Psoas muscle (tissue), 8 donors: ENCODE results near the gene ADCY5. TPM values are rescaled to one million over a fixed set of nuclear protein-coding genes. Genes with fewer than 3 reads are reported as not detected.

Experiments used
- ATAC-seq, 4 donors: fragments of 200-7000 bp; cut with Tn5 transposase; one replicate each; pipeline ENCODE4 v1.9.1; 2020; ENCODE audit warnings: moderate library complexity in 3 of 4, mild to moderate bottlenecking in 2 of 4
- DNase-seq, 2 donors: peaks; one replicate each; pipeline ENCODE4 v3.0.0-alpha.2; 2020
- H3K27ac ChIP-seq: fragments of 200-600 bp; one replicate; pipeline ENCODE4 v1.8.0; 2022
- H3K27me3 ChIP-seq, 3 donors: fragments of 200-600 bp in 1 of 3; one replicate each; pipeline versions ENCODE4 v1.6.1 to v1.8.0; 2013 to 2022; ENCODE audit warnings: low read length in 2 of 3, mild to moderate bottlenecking in 2 of 3, moderate library complexity in 1 of 3; ENCODE audit not compliant: insufficient read depth in 3 of 3
- H3K36me3 ChIP-seq, 2 donors: fragments of 200-600 bp in 1 of 2; one replicate each; pipeline versions ENCODE4 v1.6.1 to v1.8.0; 2013 to 2022; ENCODE audit warnings: low read depth in 1 of 2, mild to moderate bottlenecking in 1 of 2, moderate library complexity in 1 of 2; ENCODE audit not compliant: insufficient read depth in 1 of 2
- H3K4me1 ChIP-seq: fragments of 200-600 bp; one replicate; pipeline ENCODE4 v1.8.0; 2022
- H3K4me3 ChIP-seq: fragments of 200-600 bp; one replicate; pipeline ENCODE4 v1.8.0; 2022; ENCODE audit warnings: mild to moderate bottlenecking
- H3K9me3 ChIP-seq: fragments of 200-600 bp; one replicate; pipeline ENCODE4 v1.8.0; 2022
- WGBS, 3 donors: extraction: QIAGEN DNeasy Blood & Tissue Kit; methylation state at CpG; one replicate each; pipeline versions ENCODE4 v1.1.6 to v1.1.7; 2013; 5-methylcytosine and 5-hydroxymethylcytosine counted together
- intact Hi-C, 2 donors: fragments of 100-400 bp; cut with DNase I; formaldehyde crosslinking; loops; one replicate each; pipeline versions ENCODE4 v1.11.0 to v1.14.2; 2022
- polyA plus RNA-seq, 3 donors: library from polyadenylated mRNA; stranded (reverse); fragments of 200-250 nt; gene quantifications; one replicate each; pipeline ENCODE4 v1.2.3, GENCODE V29; 2013
- total RNA-seq, 4 donors: library from RNA; stranded (reverse); fragmentation: NEBNext Ultra II Directional in 2 of 4; extraction: Animal tissue kit (Norgen Biotek cat#: 25700) in 2 of 4; gene quantifications; one replicate each; pipeline versions ENCODE4 v1.2.1 to v1.2.4, GENCODE V29; 2021 to 2023
- TF ChIP-seq, protein P1 (sequence below): fragments of 200-600 bp; IDR thresholded peaks from one replicate; pipeline ENCODE4 v1.8.0; 2022; ENCODE audit warnings: antibody characterized with exemption
- donor health status: healthy with polysubstance abuse.
- donor health status: DM: no; HTN: no; CAD: no; lungs with moderate emphysema.
- donor health status: Bipolar disorder and iron deficiency.
- donor health status: healthy.
- donor health status: DM: yes; HTN: yes; CAD: no.
- donor health status: DM: no; HTN: no; CAD: no.
- donor health status: DM: no; HTN: no; CAD: no.
- donor health status: DM: yes; HTN: yes; CAD: no.

Gene ADCY5
- total and polyA plus RNA-seq, 7 donors: 1.0 to 4.4 (median 1.6) TPM

DNA sequence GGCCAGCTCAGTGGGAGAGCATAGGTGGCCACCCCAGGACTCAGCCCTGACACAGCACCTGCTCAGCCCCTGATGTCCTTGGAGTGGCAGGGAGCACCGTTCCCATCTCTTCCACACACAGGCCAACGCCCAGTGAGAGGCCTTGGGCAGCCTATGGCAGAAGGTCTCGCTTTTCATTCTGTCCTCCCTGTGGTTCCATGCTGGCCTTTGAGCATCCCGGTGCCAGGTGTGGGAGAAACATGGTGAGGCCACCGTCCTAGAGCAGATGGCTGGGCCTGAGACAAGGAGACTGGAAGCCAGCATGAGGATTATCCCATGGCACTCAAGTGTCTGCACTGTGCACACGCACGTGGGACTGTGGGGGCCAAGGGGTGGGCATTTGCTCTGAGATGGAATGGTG, 25.1 kb downstream of the ADCY5 start:
- Histone ChIP-seq H3K9me3 (no peaks in the 10 kb centered on the region), H3K36me3 (no peaks in the 10 kb centered on the region), H3K27me3 (no peaks in the 10 kb centered on the region), H3K27ac (no peak overlapping the region), H3K4me3 (no peak overlapping the region), H3K4me1 (no peaks in the 10 kb centered on the region)
- DNase-seq (no peak), ATAC-seq (no peak)
- TF ChIP-seq, protein P1, sequence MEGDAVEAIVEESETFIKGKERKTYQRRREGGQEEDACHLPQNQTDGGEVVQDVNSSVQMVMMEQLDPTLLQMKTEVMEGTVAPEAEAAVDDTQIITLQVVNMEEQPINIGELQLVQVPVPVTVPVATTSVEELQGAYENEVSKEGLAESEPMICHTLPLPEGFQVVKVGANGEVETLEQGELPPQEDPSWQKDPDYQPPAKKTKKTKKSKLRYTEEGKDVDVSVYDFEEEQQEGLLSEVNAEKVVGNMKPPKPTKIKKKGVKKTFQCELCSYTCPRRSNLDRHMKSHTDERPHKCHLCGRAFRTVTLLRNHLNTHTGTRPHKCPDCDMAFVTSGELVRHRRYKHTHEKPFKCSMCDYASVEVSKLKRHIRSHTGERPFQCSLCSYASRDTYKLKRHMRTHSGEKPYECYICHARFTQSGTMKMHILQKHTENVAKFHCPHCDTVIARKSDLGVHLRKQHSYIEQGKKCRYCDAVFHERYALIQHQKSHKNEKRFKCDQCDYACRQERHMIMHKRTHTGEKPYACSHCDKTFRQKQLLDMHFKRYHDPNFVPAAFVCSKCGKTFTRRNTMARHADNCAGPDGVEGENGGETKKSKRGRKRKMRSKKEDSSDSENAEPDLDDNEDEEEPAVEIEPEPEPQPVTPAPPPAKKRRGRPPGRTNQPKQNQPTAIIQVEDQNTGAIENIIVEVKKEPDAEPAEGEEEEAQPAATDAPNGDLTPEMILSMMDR: no peak
- intact Hi-C loops: no loop called here
- 65 to 71% (median 71%) methylated on average over 7 of the region's 7 CpGs for WGBS, 3 donors

DNA sequence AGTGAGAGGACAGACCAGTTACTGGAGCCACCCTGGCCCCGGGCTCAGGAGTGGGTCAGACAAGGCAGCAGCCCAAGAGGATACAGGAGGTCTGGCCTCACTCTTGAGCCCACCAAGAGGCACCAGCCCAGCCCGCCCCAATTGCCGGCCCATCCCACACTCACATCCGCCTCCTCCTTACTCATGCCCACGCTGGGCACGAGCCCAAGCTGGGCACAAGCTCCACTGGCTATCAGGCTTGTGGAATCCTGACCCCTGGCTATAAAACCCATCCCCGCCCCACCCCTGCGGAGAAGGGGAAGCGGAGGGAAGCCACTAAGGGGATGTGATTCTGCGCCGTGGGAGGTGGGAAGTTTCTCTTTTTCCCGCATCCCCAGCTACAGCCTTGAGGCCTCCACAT, 25.9 kb downstream of the ADCY5 start:
- H3K27ac ChIP-seq: no peak overlapping the region
- H3K9me3 ChIP-seq: no peaks in the 10 kb centered on the region
- DNase-seq: no peak
- TF ChIP-seq, protein P1: no peak
- ATAC-seq: no peak
- WGBS, 3 donors: 70 to 83% (median 79%) methylated on average over 12 of the region's 12 CpGs
- no peaks in the 10 kb centered on the region for H3K4me1 ChIP-seq
- H3K36me3 ChIP-seq: no peaks in the 10 kb centered on the region
- intact Hi-C loops: no loop called here
- H3K27me3 ChIP-seq: no peaks in the 10 kb centered on the region
- no peak overlapping the region for H3K4me3 ChIP-seq

DNA sequence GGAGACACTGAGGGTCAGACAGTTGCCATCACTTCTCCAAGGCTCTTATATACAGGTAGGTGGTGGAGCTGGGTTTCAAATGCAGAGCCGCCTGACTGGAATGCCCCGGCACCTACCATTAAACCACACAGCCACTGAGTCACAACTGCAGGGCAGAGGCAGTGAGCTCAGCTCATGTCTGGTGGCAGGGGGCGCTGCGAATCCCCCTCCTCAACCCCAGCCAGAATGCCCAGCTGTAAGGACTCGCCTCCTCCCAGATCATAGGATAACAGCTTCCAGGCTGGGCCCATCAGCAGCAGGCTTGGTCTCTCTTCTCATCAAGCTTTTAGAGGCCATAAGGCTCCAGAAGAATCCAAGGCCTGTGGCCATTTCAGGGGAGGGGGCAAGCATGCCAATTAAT, 26.4 kb downstream of the ADCY5 start:
- Histone ChIP-seq H3K36me3 (no peaks in the 10 kb centered on the region), H3K27me3 (no peaks in the 10 kb centered on the region), H3K27ac (no peak overlapping the region), H3K4me3 (no peak overlapping the region), H3K9me3 (no peaks in the 10 kb centered on the region), H3K4me1 (no peaks in the 10 kb centered on the region)
- TF ChIP-seq, protein P1: no peak
- intact Hi-C loops: no loop called here
- WGBS, 3 donors: 85 to 91% (median 88%) methylated on average over 5 of the region's 5 CpGs
- no peak for DNase-seq
- no peak for ATAC-seq

DNA sequence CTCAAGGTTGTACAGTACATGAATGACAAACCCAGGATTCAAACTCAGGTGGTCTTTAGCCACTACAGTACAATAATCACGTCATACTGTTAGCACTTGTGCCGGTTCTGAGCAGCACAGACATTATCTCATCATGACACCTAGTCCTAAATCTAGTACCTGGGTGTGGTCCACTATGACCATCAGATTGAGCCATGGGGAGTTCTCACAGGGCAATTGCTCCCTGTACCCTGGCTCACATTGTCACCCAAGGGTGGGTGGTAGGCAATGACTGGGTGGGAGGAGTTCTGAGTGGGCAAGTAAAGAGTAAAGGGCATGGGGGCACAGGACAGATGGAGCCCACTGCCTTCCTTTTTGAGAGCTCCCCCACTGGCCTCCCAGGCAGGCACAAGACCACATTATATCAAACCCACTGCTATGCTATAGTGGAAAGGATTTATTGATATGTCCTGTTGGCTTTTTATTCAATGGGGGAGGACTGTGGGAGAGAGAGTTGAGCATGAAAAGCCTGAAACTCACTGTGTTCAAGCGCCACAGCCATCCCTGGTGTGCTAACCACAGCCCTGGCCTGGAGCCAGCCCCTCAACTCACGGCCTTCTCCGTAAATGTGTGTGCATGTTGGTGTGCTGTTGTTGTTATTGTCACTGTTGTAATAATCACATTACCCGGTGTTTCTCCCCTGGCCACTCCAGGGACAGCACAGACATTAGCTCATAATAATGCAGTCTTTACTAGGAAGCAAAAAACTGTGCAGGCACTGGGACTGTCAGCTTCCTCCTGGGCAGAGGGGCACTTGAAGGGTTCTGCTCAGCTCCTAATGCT, 27.3 kb downstream of the ADCY5 start:
- intact Hi-C loops: no loop called here
- H3K9me3 ChIP-seq: no peaks in the 10 kb centered on the region
- H3K27me3 ChIP-seq: no peaks in the 10 kb centered on the region
- ATAC-seq (no peak), DNase-seq (peak; percentile 27 to 69)
- H3K4me1 ChIP-seq: no peaks in the 10 kb centered on the region
- no peaks in the 10 kb centered on the region for H3K36me3 ChIP-seq
- H3K4me3 ChIP-seq: no peak overlapping the region
- no peak overlapping the region for H3K27ac ChIP-seq
- 53 to 65% (median 59%) methylated on average over 6 of the region's 6 CpGs for WGBS, 3 donors
- TF ChIP-seq, protein P1: no peak
